ENCODE data around the gene NLRP6. TPM values are rescaled to one million over a fixed set of nuclear protein-coding genes. Genes with fewer than 3 reads are reported as not detected.

Gene NLRP6
- polyA plus RNA-seq, 1 of the 3 experiments (the other 2 are of a cell fraction), result not detected

DNA sequence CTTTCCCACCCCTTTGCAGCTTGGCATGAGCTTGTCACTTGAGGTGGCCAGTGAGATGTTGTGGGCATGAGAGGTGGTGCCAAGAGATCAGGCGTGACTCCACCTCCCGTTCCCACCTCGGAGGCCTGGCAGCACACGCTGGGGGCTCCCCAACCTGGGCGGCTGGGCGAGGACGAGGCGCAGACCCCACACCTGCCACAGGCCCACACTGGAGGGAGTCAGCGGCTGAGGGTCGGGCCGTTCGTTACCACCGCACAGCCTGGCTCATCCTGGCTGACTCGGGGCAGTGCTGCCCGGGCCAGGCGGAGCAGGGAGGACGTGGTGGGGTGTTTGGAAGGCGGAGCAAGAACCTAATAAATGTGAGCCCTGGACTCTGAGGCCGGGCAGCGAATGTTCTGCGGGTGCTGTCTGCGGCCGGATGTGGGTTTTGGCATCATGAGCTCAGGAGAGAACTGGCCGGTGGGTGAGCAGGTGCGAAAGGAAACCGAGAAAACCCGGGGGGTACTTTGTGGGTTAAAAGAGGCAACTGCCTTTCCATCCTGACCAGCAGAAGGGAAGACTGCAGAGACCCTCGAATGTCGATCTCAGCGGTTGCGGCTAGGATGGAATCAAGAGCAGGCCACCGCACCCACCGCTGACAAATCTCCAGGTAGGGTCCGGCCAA lies 52.6 kb downstream of the NLRP6 start (continued):
- TF ChIP-seq, protein P1, sequence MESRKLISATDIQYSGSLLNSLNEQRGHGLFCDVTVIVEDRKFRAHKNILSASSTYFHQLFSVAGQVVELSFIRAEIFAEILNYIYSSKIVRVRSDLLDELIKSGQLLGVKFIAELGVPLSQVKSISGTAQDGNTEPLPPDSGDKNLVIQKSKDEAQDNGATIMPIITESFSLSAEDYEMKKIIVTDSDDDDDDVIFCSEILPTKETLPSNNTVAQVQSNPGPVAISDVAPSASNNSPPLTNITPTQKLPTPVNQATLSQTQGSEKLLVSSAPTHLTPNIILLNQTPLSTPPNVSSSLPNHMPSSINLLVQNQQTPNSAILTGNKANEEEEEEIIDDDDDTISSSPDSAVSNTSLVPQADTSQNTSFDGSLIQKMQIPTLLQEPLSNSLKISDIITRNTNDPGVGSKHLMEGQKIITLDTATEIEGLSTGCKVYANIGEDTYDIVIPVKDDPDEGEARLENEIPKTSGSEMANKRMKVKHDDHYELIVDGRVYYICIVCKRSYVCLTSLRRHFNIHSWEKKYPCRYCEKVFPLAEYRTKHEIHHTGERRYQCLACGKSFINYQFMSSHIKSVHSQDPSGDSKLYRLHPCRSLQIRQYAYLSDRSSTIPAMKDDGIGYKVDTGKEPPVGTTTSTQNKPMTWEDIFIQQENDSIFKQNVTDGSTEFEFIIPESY (IDR thresholded peaks at IDR 0.05; ENCODE audit: borderline replicate concordance, low read depth), result no peak
- TF ChIP-seq SIN3A (IDR thresholded peaks at IDR 0.05; ENCODE audit: borderline replicate concordance, low read depth, low read length) (no peak), FOXJ3 (CRISPR knock-in tag; IDR thresholded peaks at IDR 0.05) (no peak)

- WGBS (ENCODE audit: low lambda C conversion rate), result 73% methylated on average over 16 of the region's 19 CpGs
- Histone ChIP-seq H3K27me3 (ENCODE audit: insufficient read depth) (no peaks in the 10 kb centered on the region), H3K27ac (ENCODE audit: low read depth in 2 of 2, low read length in 1 of 2) (no peak overlapping the region), H3K4me2 (no peak overlapping the region), H3K9ac (no peak overlapping the region), H3K4me1 (ENCODE audit: control insufficient read depth in 1 of 2, insufficient read depth in 2 of 2, low read depth in 1 of 2, low read length in 1 of 2) (no peaks in the 10 kb centered on the region; a peak in 1 of 4 replicates), H3K9me3 (no peaks in the 10 kb centered on the region), H3K9me2 (no peaks in the 10 kb centered on the region), H4K20me1 (ENCODE audit: insufficient read depth) (no peaks in the 10 kb centered on the region), H3F3A (replicated peaks; ENCODE audit: insufficient read depth) (no peaks in the 10 kb centered on the region), H3K4me3 (ENCODE audit: low read depth in 2 of 2, low read length in 1 of 2) (no peak overlapping the region), H3K79me2 (ENCODE audit: insufficient read depth) (no peaks in the 10 kb centered on the region), H3K36me3 (replicated peaks in 1 of 2; ENCODE audit: control insufficient read depth in 1 of 2, insufficient read depth in 2 of 2, low read length in 1 of 2) (no peaks in the 10 kb centered on the region), H2AFZ (ENCODE audit: low read depth) (no peak overlapping the region)
- ChIA-PET CTCF (no interaction called here), POLR2A (no interaction called here)
- no peak for DNase-seq
- no peak for TF ChIP-seq CHD2 (IDR thresholded peaks at IDR 0.05; ENCODE audit: low read length, partially characterized antibody)
- TF ChIP-seq YY1 (IDR thresholded peaks at IDR 0.05; ENCODE audit: low read depth), result no peak
- no peak for TF ChIP-seq TEAD4 (IDR thresholded peaks at IDR 0.05; ENCODE audit: borderline replicate concordance, insufficient read depth)
- no peak for TF ChIP-seq ELF1 (IDR thresholded peaks at IDR 0.05)
- TF ChIP-seq NRF1 (IDR thresholded peaks at IDR 0.05; ENCODE audit: low read depth, low read length), result no peak
- TF ChIP-seq USF1 (IDR thresholded peaks at IDR 0.05; ENCODE audit: borderline replicate concordance, low read depth), result no peak
- TF ChIP-seq GATA2 (CRISPR knock-in tag; IDR thresholded peaks at IDR 0.05), result no peak
- TF ChIP-seq EZH2phosphoT487 (IDR thresholded peaks at IDR 0.05; ENCODE audit: borderline replicate concordance, low read depth), result no peak
- no peak for TF ChIP-seq NFIC (IDR thresholded peaks at IDR 0.05; ENCODE audit: borderline replicate concordance)
- TF ChIP-seq GABPA (IDR thresholded peaks at IDR 0.05; ENCODE audit: low read depth), result no peak
- no peak for TF ChIP-seq SIN3A (IDR thresholded peaks at IDR 0.05; ENCODE audit: borderline replicate concordance, low read depth, low read length)
- TF ChIP-seq MXI1 (IDR thresholded peaks at IDR 0.05; ENCODE audit: low read depth, low read length), result no peak
- no peak for TF ChIP-seq EP300 (IDR thresholded peaks at IDR 0.05; ENCODE audit: borderline replicate concordance in 1 of 2, low read depth in 1 of 2, low read length in 1 of 2)
- TF ChIP-seq, protein P2, sequence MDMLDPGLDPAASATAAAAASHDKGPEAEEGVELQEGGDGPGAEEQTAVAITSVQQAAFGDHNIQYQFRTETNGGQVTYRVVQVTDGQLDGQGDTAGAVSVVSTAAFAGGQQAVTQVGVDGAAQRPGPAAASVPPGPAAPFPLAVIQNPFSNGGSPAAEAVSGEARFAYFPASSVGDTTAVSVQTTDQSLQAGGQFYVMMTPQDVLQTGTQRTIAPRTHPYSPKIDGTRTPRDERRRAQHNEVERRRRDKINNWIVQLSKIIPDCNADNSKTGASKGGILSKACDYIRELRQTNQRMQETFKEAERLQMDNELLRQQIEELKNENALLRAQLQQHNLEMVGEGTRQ (IDR thresholded peaks at IDR 0.05; ENCODE audit: borderline replicate concordance, low read depth, low read length), result no peak
- no peak for TF ChIP-seq RCOR1 (IDR thresholded peaks at IDR 0.05; ENCODE audit: low read length)
- TF ChIP-seq RAD21 (IDR thresholded peaks at IDR 0.05; ENCODE audit: low read length), result no peak
- TF ChIP-seq MEF2A (IDR thresholded peaks at IDR 0.05; ENCODE audit: borderline replicate concordance, low read depth), result no peak
- no peak for TF ChIP-seq TCF12 (IDR thresholded peaks at IDR 0.05)
Observed at GRCh38 chr11:331358-332060, 53.3 kb downstream of the NLRP6 start.

Measured in SK-N-SH (cell line).